ENCODE results near the gene HIF3A. TPM values are rescaled to one million over a fixed set of nuclear protein-coding genes. Genes with fewer than 3 reads are reported as not detected.

HIF3A gene
- total and polyA plus RNA-seq, 9 of the 15 experiments (the other 6 are each of a cell fraction or from before 2014, with no cell fraction given), result 0.29 TPM; not detected in 8

DNA sequence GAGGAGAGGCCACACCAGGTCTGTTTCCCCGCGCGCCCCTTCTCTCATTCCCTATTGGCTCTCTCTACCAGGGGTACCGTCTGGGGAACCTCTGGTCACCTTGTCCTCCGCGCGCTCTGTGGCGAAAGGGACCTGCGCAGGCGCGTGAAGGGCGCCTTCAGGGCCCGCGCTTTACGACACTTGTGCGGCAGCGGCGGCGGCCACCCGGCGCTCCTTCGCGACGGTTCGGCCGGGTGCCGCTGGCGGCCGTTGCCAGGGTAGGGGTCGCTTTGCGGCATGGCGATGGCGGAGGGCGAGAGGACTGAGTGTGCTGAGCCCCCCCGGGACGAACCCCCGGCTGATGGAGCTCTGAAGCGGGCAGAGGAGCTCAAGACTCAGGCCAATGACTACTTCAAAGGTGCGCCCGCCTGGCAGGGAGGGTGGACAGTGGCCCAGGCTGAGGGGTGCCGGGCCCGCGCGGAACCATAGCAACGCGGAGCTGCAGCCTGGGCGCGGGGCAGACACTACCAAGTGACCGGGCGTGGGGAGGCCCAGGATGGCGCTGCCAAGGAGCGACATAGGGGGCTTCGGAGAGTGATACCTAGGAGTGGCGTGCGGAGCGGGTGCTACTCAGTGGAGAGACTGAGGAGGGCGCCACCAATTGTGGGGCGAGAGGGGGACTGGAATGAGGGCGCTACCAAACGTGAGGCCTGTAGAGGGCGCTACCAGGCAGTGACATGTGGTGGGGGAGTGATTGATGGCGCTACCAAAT, 50.2 kb downstream of the HIF3A start, which contains the start of gene PPP5C (continued):
- TF ChIP-seq ARID2 (IDR thresholded peaks at IDR 0.05) (0 out of 2 replicates have a peak, but pooled peaks have one; percentile 54), CTBP1 (IDR thresholded peaks at IDR 0.05; ENCODE audit: borderline replicate concordance) (peak; percentile 85), ZNF780A (CRISPR knock-in tag; IDR thresholded peaks at IDR 0.05) (no peak), ESRRB (CRISPR knock-in tag; IDR thresholded peaks at IDR 0.05; ENCODE audit: borderline replicate concordance) (no peak), CHCHD3 (CRISPR knock-in tag; IDR thresholded peaks at IDR 0.05) (no peak), SMARCA4 (IDR thresholded peaks at IDR 0.05) (peak; percentile 76), SMARCE1 (IDR thresholded peaks at IDR 0.05) (peak; percentile 72), HDAC1 (IDR thresholded peaks at IDR 0.05) (peak in 1 of 2 experiments; percentile 82; a peak in 2 of 4 replicates), FOXK1 (CRISPR knock-in tag; IDR thresholded peaks at IDR 0.05; ENCODE audit: borderline replicate concordance) (no peak), ZNF316 (IDR thresholded peaks at IDR 0.05) (0 out of 2 replicates have a peak, but pooled peaks have one; percentile 11), POLR2A (conservative IDR thresholded peaks at IDR 0.05) (peak; percentile 91), ZSCAN32 (CRISPR knock-in tag; IDR thresholded peaks at IDR 0.05) (no peak), POLR2G (IDR thresholded peaks at IDR 0.05; ENCODE audit: low read depth, low read length) (peak; percentile 92)
- TF ChIP-seq, protein P1, sequence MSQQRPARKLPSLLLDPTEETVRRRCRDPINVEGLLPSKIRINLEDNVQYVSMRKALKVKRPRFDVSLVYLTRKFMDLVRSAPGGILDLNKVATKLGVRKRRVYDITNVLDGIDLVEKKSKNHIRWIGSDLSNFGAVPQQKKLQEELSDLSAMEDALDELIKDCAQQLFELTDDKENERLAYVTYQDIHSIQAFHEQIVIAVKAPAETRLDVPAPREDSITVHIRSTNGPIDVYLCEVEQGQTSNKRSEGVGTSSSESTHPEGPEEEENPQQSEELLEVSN (IDR thresholded peaks at IDR 0.05; ENCODE audit: borderline replicate concordance in 1 of 2, extremely low read depth in 1 of 2, insufficient read depth in 1 of 2, insufficient read length in 1 of 2, low read depth in 1 of 2, low read length in 1 of 2, poor library complexity in 1 of 2, severe bottlenecking in 1 of 2), result peak in 1 of 2 experiments; percentile 59
- TF ChIP-seq, protein P2, sequence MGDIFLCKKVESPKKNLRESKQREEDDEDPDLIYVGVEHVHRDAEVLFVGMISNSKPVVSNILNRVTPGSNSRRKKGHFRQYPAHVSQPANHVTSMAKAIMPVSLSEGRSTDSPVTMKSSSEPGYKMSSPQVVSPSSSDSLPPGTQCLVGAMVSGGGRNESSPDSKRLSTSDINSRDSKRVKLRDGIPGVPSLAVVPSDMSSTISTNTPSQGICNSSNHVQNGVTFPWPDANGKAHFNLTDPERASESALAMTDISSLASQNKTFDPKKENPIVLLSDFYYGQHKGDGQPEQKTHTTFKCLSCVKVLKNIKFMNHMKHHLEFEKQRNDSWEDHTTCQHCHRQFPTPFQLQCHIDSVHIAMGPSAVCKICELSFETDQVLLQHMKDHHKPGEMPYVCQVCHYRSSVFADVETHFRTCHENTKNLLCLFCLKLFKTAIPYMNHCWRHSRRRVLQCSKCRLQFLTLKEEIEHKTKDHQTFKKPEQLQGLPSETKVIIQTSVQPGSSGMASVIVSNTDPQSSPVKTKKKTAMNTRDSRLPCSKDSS (IDR thresholded peaks at IDR 0.05; ENCODE audit: low read depth, partially characterized antibody), result no peak
- TF ChIP-seq, protein P3, sequence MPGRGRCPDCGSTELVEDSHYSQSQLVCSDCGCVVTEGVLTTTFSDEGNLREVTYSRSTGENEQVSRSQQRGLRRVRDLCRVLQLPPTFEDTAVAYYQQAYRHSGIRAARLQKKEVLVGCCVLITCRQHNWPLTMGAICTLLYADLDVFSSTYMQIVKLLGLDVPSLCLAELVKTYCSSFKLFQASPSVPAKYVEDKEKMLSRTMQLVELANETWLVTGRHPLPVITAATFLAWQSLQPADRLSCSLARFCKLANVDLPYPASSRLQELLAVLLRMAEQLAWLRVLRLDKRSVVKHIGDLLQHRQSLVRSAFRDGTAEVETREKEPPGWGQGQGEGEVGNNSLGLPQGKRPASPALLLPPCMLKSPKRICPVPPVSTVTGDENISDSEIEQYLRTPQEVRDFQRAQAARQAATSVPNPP (IDR thresholded peaks at IDR 0.05; ENCODE audit: borderline replicate concordance, insufficient read depth, insufficient read length), result no peak
- TF ChIP-seq, protein P4, sequence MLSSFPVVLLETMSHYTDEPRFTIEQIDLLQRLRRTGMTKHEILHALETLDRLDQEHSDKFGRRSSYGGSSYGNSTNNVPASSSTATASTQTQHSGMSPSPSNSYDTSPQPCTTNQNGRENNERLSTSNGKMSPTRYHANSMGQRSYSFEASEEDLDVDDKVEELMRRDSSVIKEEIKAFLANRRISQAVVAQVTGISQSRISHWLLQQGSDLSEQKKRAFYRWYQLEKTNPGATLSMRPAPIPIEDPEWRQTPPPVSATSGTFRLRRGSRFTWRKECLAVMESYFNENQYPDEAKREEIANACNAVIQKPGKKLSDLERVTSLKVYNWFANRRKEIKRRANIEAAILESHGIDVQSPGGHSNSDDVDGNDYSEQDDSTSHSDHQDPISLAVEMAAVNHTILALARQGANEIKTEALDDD (IDR thresholded peaks at IDR 0.05), result no peak
- TF ChIP-seq, protein P5, sequence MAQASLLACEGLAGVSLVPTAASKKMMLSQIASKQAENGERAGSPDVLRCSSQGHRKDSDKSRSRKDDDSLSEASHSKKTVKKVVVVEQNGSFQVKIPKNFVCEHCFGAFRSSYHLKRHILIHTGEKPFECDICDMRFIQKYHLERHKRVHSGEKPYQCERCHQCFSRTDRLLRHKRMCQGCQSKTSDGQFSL (CRISPR knock-in tag; IDR thresholded peaks at IDR 0.05), result peak; percentile 87
- TF ChIP-seq, protein P5 (tag; IDR thresholded peaks at IDR 0.05), result peak in 1 of 2 experiments; percentile 69; a peak in 1 of 4 replicates
- TF ChIP-seq, protein P6, sequence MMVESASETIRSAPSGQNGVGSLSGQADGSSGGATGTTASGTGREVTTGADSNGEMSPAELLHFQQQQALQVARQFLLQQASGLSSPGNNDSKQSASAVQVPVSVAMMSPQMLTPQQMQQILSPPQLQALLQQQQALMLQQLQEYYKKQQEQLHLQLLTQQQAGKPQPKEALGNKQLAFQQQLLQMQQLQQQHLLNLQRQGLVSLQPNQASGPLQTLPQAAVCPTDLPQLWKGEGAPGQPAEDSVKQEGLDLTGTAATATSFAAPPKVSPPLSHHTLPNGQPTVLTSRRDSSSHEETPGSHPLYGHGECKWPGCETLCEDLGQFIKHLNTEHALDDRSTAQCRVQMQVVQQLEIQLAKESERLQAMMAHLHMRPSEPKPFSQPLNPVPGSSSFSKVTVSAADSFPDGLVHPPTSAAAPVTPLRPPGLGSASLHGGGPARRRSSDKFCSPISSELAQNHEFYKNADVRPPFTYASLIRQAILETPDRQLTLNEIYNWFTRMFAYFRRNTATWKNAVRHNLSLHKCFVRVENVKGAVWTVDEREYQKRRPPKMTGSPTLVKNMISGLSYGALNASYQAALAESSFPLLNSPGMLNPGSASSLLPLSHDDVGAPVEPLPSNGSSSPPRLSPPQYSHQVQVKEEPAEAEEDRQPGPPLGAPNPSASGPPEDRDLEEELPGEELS (CRISPR knock-in tag; IDR thresholded peaks at IDR 0.05; ENCODE audit: borderline replicate concordance), result no peak
